GM12878 (cell line): ENCODE measurements around the gene QSOX2. TPM values are rescaled to one million over a fixed set of nuclear protein-coding genes. Genes with fewer than 3 reads are reported as not detected.

Experiments used
- ATAC-seq: fragments of 200-7000 bp; cut with Tn5 transposase; 3 replicates; pipeline ENCODE4 v1.9.1; 2020; ENCODE audit warnings: mild to moderate bottlenecking, moderate library complexity
- BruUV-seq: library from RNA; stranded (reverse); fragments of 400-500 nt; replicated peaks from 2 replicates; lab custom pipeline; 2021; lab: Mats Ljungman, UMichigan
- CTCF ChIA-PET: fragments of 300-600 bp; sonication (Branson Sonifier 250); formaldehyde crosslinking; extraction: SDS; loops from one replicate; lab custom pipeline; 2021; ENCODE audit warnings: inconsistent platforms; lab: Yijun Ruan, JAX
- POLR2A ChIA-PET: fragments of 350-600 bp; formaldehyde crosslinking; extraction: SDS; loops from one replicate; lab custom pipeline; 2021; ENCODE audit warnings: inconsistent platforms; lab: Charles Lee
- RAD21 ChIA-PET: fragments of 300-600 bp; sonication (Branson Sonifier 250); formaldehyde crosslinking; loops from one replicate; lab custom pipeline; 2023; ENCODE audit warnings: antibody characterized with exemption; ENCODE audit not compliant: unreplicated experiment; lab: Charles Lee
- SMC1A ChIA-PET: fragments of 300-600 bp; sonication (Branson Sonifier 250); formaldehyde crosslinking; loops from one replicate; lab custom pipeline; 2023; ENCODE audit not compliant: unreplicated experiment, uncharacterized antibody; lab: Charles Lee
- DNase-seq: peaks from one replicate; pipeline ENCODE4 v3.0.0-alpha.2; 2011; ENCODE audit warnings: low read depth, low spot score
- FAIRE-seq: peaks from 3 replicates; lab custom pipeline; 2011; peaks lifted over from hg19 to GRCh38; lab: Jason Lieb, UNC
- H2AFZ ChIP-seq: 2 replicates; pipeline ENCODE4 v1.6.0; 2011; ENCODE audit warnings: low read depth, low read length, control low read depth; ENCODE audit not compliant: control insufficient read depth
- H3K27ac ChIP-seq: 2 replicates; pipeline ENCODE4 v1.5.1; 2011; ENCODE audit warnings: control low read depth; ENCODE audit not compliant: control insufficient read depth, insufficient read depth
- H3K27me3 ChIP-seq, 2 experiments: replicated peaks in 1 of 2; 2 replicates each; pipeline versions ENCODE4 v1.6.0 to v1.6.1; 2011; ENCODE audit warnings: low read length in 1 of 2; ENCODE audit not compliant: control insufficient read depth in 2 of 2, insufficient read depth in 2 of 2
- H3K36me3 ChIP-seq, 2 experiments: 2 replicates each; pipeline ENCODE4 v1.5.1; 2011; ENCODE audit warnings: low read length in 1 of 2; ENCODE audit not compliant: control insufficient read depth in 2 of 2, insufficient read depth in 2 of 2
- H3K4me1 ChIP-seq: 2 replicates; pipeline ENCODE4 v1.6.1; 2011; ENCODE audit warnings: mild to moderate bottlenecking, low read length, moderate library complexity, mixed read lengths; ENCODE audit not compliant: control insufficient read depth, insufficient read depth
- H3K4me2 ChIP-seq: 2 replicates; pipeline ENCODE4 v1.6.0; 2011; ENCODE audit warnings: control low read depth; ENCODE audit not compliant: control insufficient read depth, insufficient read depth
- H3K4me3 ChIP-seq: fragments of 200-600 bp; sonication (generic); 2 replicates; pipeline ENCODE4 v1.5.1; 2016
- H3K79me2 ChIP-seq: 2 replicates; pipeline ENCODE4 v1.6.0; 2011; ENCODE audit warnings: low read length; ENCODE audit not compliant: control insufficient read depth, insufficient read depth
- H3K9ac ChIP-seq: 2 replicates; pipeline ENCODE4 v1.8.0; 2011; ENCODE audit warnings: low read length, control low read depth, mixed read lengths; ENCODE audit not compliant: control insufficient read depth, insufficient read depth
- H3K9me3 ChIP-seq: replicated peaks from 3 replicates; pipeline ENCODE4 v1.5.1; 2011; ENCODE audit warnings: mild to moderate bottlenecking, low read length; ENCODE audit not compliant: control insufficient read depth, insufficient read depth
- H4K20me1 ChIP-seq: 2 replicates; pipeline ENCODE4 v1.6.0; 2011; ENCODE audit not compliant: control insufficient read depth, insufficient read depth
- ELK1 ChIP-seq: IDR thresholded peaks from 2 replicates; pipeline ENCODE4 v1.6.1; 2012; ENCODE audit warnings: low read depth, low read length, improper control_type of control experiment
- MYB ChIP-seq: fragments of 150-350 bp; IDR thresholded peaks from 2 replicates; pipeline ENCODE4 v1.6.1; 2014; ENCODE audit warnings: mild to moderate bottlenecking, low read depth, low read length, borderline replicate concordance
- PBX3 ChIP-seq: IDR thresholded peaks from 2 replicates; pipeline ENCODE4 v1.6.1; 2011; ENCODE audit warnings: mild to moderate bottlenecking, low read depth, low read length, moderate library complexity; ENCODE audit not compliant: insufficient replicate concordance
- PKNOX1 ChIP-seq: fragments of 450-650 bp; IDR thresholded peaks from 2 replicates; pipeline ENCODE4 v1.6.1; 2016; ENCODE audit warnings: mild to moderate bottlenecking
- POLR2A ChIP-seq: IDR thresholded peaks from 2 replicates; pipeline ENCODE4 v1.6.1; 2011; ENCODE audit warnings: low read depth, mild to moderate bottlenecking, low read length
- SMARCA5 ChIP-seq: fragments of 450-650 bp; IDR thresholded peaks from 2 replicates; pipeline ENCODE4 v1.6.1; 2017; ENCODE audit warnings: mild to moderate bottlenecking
- YY1 ChIP-seq: IDR thresholded peaks from 2 replicates; pipeline ENCODE4 v1.6.1; 2011; ENCODE audit warnings: low read depth, mild to moderate bottlenecking, low read length
- WGBS: methylation state at CpG from one replicate; pipeline ENCODE4 v1.1.6; 2016; ENCODE audit warnings: low lambda C conversion rate; ENCODE audit not compliant: insufficient replicate concordance, insufficient coverage; ENCODE audit errors: missing lambda C conversion rate; 5-methylcytosine and 5-hydroxymethylcytosine counted together
- in situ Hi-C: fragments of 300-500 bp; cut with MboI; formaldehyde crosslinking; loops from 9 replicates; pipeline ENCODE4 v1.14.3; 2018; ENCODE audit warnings: mixed read lengths
- intact Hi-C: fragments of 100-400 bp; cut with micrococcal nuclease; formaldehyde crosslinking; loops from one replicate; pipeline ENCODE4 v1.14.2; 2022; ENCODE audit not compliant: unreplicated experiment
- polyA plus RNA-seq, 11 experiments: library from polyadenylated mRNA; depleted of rRNA in 4 of 11; unstranded in 6 of 11; stranded (reverse) in 5 of 11; fragments of >200 nt; fragmentation: Nextera tagmentation in 4 of 11; fragmentation: Illumina TruSeq in 1 of 11; extraction: Ambion mirVana in 4 of 11; extraction: Trizol in 1 of 11; gene quantifications; 1 replicate in 1 of 11; 2 replicates in 10 of 11; pipeline versions ENCODE4 v1.2.1 to v1.2.3, GENCODE V29; 2011 to 2016; ENCODE audit warnings: inconsistent platforms in 2 of 11, missing spikeins in 2 of 11, low read depth in 1 of 11
- total RNA-seq, 4 experiments: library from RNA; depleted of rRNA in 3 of 4; stranded (reverse); fragments of >200 nt in 3 of 4; fragmentation: Illumina TruSeq in 1 of 4; extraction: Trizol in 1 of 4; gene quantifications; 2 replicates each; pipeline versions ENCODE4 v1.2.1 to v1.2.3, GENCODE V29; 2013 to 2021

The QSOX2 gene
- total and polyA plus RNA-seq, 10 of the 15 experiments (the other 5 are each of a cell fraction or from before 2014, with no cell fraction given): 0.34 to 16.1 (median 8.2) TPM

- intact Hi-C loops: no loop called here
- 47% methylated on average over 13 of the region's 14 CpGs for WGBS
- Histone ChIP-seq H2AFZ (no peak overlapping the region), H3K4me1 (no peaks in the 10 kb centered on the region), H3K36me3 (no peaks in the 10 kb centered on the region), H3K9me3 (no peaks in the 10 kb centered on the region), H3K27me3 (no peaks in the 10 kb centered on the region; a peak in 2 of 4 replicates), H3K79me2 (no peaks in the 10 kb centered on the region), H3K4me3 (no peak overlapping the region), H3K27ac (no peak overlapping the region), H3K9ac (no peak overlapping the region), H4K20me1 (no peaks in the 10 kb centered on the region), H3K4me2 (no peak overlapping the region)
- ATAC-seq: no peak
- RAD21 ChIA-PET: no interaction called here
- DNase-seq: no peak
- TF ChIP-seq MYB (no peak), YY1 (no peak), SMARCA5 (no peak)
- BruUV-seq: no TSS peak
- no peak for FAIRE-seq
- CTCF ChIA-PET: no interaction called here
- in situ Hi-C loops: loop anchor here (5.0 kb wide), 1 partner anchor 99 kb away; no protein-coding TSS in a partner anchor
- POLR2A ChIA-PET: no interaction called here
- SMC1A ChIA-PET: no interaction called here
Measured at GRCh38 chr9:136173648-136174290, 71.8 kb downstream of the QSOX2 start.

DNA sequence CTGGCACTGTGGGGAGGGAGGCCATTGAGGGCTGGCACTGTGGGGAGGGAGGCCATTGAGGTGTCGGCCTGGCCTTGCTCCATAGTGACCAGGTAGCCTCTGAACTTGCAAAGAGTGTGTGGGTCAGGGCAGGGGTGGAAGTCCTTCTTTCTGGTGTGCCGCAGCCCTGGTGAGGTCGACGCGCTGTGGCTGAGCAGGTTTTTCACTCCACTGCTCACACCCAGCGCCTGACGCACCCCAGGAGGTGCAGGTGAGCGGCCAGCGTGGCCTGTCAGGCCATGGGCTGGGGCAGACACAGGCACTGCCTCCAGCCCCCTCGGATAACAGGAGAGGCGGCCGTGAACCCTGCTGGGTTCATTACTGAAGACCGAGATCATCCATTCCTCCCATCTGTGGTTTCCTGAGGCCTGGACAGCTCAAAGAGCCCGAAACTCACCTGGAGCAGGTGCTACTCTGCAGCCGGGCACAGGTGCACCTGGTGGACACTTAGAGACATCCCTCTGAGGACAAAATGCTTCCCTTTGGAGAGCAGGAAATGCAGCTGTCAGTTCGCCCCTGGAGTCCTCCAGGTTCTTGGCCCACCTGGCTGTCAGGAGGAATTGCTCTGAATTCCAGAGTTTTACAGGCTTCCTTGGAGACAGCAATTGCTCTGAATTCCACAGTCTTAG is 73.1 kb downstream of the QSOX2 start:
- CTCF ChIA-PET: interaction anchor here (1.1 to 1.5 kb wide), 3 partner anchors 47 to 111 kb away, joined by 3 to 4 read pairs (median 3); no protein-coding TSS in a partner anchor
- H3K36me3 ChIP-seq: no peaks in the 10 kb centered on the region
- BruUV-seq: no TSS peak
- H3K27me3 ChIP-seq: peaks cover 0 to 4% of the 10 kb centered on the region in 2 experiments; a peak in 2 of 4 replicates
- no peak overlapping the region for H3K27ac ChIP-seq
- H4K20me1 ChIP-seq: no peaks in the 10 kb centered on the region
- ATAC-seq (no peak), FAIRE-seq (no peak)
- no peak overlapping the region for H2AFZ ChIP-seq
- H3K4me1 ChIP-seq: no peaks in the 10 kb centered on the region
- H3K4me3 ChIP-seq: no peak overlapping the region
- RAD21 ChIA-PET: no interaction called here
- WGBS: 29% methylated on average over 16 of the region's 16 CpGs
- POLR2A ChIA-PET: no interaction called here
- no peaks in the 10 kb centered on the region for H3K79me2 ChIP-seq
- TF ChIP-seq PKNOX1: no peak
- no peak for TF ChIP-seq POLR2A
- no peak for TF ChIP-seq ELK1
- no peak for TF ChIP-seq PBX3
- TF ChIP-seq, all 136 proteins: peak for 0
- DNase-seq: no peak
- no peak overlapping the region for H3K9ac ChIP-seq
- H3K9me3 ChIP-seq: no peaks in the 10 kb centered on the region
- SMC1A ChIA-PET: no interaction called here
- intact Hi-C loops: no loop called here
- in situ Hi-C loops: loop anchor here (5.0 kb wide), 1 partner anchor 100 kb away; no protein-coding TSS in a partner anchor
- H3K4me2 ChIP-seq: no peak overlapping the region
